H9 (cell line): ENCODE results near the gene TRAFD1. TPM values are rescaled to one million over a fixed set of nuclear protein-coding genes. Genes with fewer than 3 reads are reported as not detected.

Experiments used
- DNase-seq: peaks from one replicate; pipeline ENCODE4 v3.0.0-alpha.2; 2017
- H2AFZ ChIP-seq: one replicate; pipeline ENCODE4 v1.6.1; 2013; ENCODE audit warnings: mild to moderate bottlenecking, low read length, control low read depth, moderate library complexity
- H2AK5ac ChIP-seq: 2 replicates; pipeline ENCODE4 v1.6.1; 2013; ENCODE audit warnings: low read length, control low read depth, mixed read lengths; ENCODE audit not compliant: insufficient read length
- H2BK120ac ChIP-seq: one replicate; pipeline ENCODE4 v1.6.1; 2013; ENCODE audit warnings: low read depth, mild to moderate bottlenecking, low read length, control low read depth, inconsistent platforms; ENCODE audit not compliant: poor library complexity, severe bottlenecking
- H2BK12ac ChIP-seq: 2 replicates; pipeline ENCODE4 v1.6.1; 2013; ENCODE audit warnings: low read length, control low read depth, mixed read lengths, low read depth; ENCODE audit not compliant: insufficient read length
- H2BK15ac ChIP-seq: 2 replicates; pipeline ENCODE4 v1.6.1; 2013; ENCODE audit warnings: low read depth, low read length, control low read depth
- H2BK20ac ChIP-seq: one replicate; pipeline ENCODE4 v1.6.1; 2013; ENCODE audit warnings: low read depth, mild to moderate bottlenecking, low read length, control low read depth, inconsistent platforms; ENCODE audit not compliant: poor library complexity, severe bottlenecking
- H2BK5ac ChIP-seq: 2 replicates; pipeline ENCODE4 v1.6.1; 2013; ENCODE audit warnings: low read length, control low read depth, mixed read lengths; ENCODE audit not compliant: insufficient read length
- H3K14ac ChIP-seq: 2 replicates; pipeline ENCODE4 v1.6.1; 2013; ENCODE audit warnings: low read length, control low read depth; ENCODE audit not compliant: insufficient read depth
- H3K18ac ChIP-seq: 2 replicates; pipeline ENCODE4 v1.6.1; 2013; ENCODE audit warnings: low read depth, mild to moderate bottlenecking, mixed read lengths, low read length, control low read depth; ENCODE audit not compliant: insufficient read length
- H3K23ac ChIP-seq: 2 replicates; pipeline ENCODE4 v1.6.1; 2013; ENCODE audit warnings: low read length, control low read depth, mixed read lengths, low read depth; ENCODE audit not compliant: insufficient read length
- H3K23me2 ChIP-seq: 2 replicates; pipeline ENCODE4 v1.6.1; 2013; ENCODE audit warnings: low read depth, mild to moderate bottlenecking, mixed read lengths, low read length, control low read depth; ENCODE audit not compliant: insufficient read length, poor library complexity, severe bottlenecking
- H3K27ac ChIP-seq: 2 replicates; pipeline ENCODE4 v1.5.1; 2013; ENCODE audit warnings: low read length, control low read depth, mixed read lengths, low read depth; ENCODE audit not compliant: insufficient read length
- H3K27me3 ChIP-seq: 2 replicates; pipeline ENCODE4 v1.6.1; 2013; ENCODE audit warnings: low read length, control low read depth, inconsistent platforms; ENCODE audit not compliant: insufficient read depth
- H3K4ac ChIP-seq: 2 replicates; pipeline ENCODE4 v1.6.1; 2013; ENCODE audit warnings: low read depth, mild to moderate bottlenecking, control low read depth, inconsistent platforms, low read length, moderate library complexity
- H3K4me1 ChIP-seq: 2 replicates; pipeline ENCODE4 v1.6.1; 2013; ENCODE audit warnings: low read length, control low read depth, inconsistent platforms; ENCODE audit not compliant: insufficient read depth
- H3K4me2 ChIP-seq: 2 replicates; pipeline ENCODE4 v1.6.1; 2013; ENCODE audit warnings: low read length, control low read depth, mixed read lengths; ENCODE audit not compliant: insufficient read length, insufficient read depth
- H3K56ac ChIP-seq: 2 replicates; pipeline ENCODE4 v1.6.1; 2013; ENCODE audit warnings: low read depth, mild to moderate bottlenecking, mixed read lengths, low read length, control low read depth; ENCODE audit not compliant: insufficient read length
- H3K79me1 ChIP-seq: 2 replicates; pipeline ENCODE4 v1.6.1; 2013; ENCODE audit warnings: low read depth, mild to moderate bottlenecking, moderate library complexity, low read length, control low read depth, inconsistent platforms; ENCODE audit not compliant: insufficient read depth, poor library complexity, severe bottlenecking
- H3K79me2 ChIP-seq: 2 replicates; pipeline ENCODE4 v1.6.1; 2013; ENCODE audit warnings: low read length, control low read depth, inconsistent platforms; ENCODE audit not compliant: insufficient read depth
- H3K9ac ChIP-seq: 2 replicates; pipeline ENCODE4 v1.6.1; 2013; ENCODE audit warnings: low read length, control low read depth, mixed read lengths; ENCODE audit not compliant: insufficient read length; ENCODE audit errors: extremely low read depth
- H3K9me3 ChIP-seq: one replicate; pipeline ENCODE4 v1.6.1; 2013; ENCODE audit warnings: low read depth, low read length, inconsistent platforms; ENCODE audit not compliant: control insufficient read depth
- H3T11ph ChIP-seq: one replicate; pipeline ENCODE4 v1.6.1; 2013; ENCODE audit warnings: mild to moderate bottlenecking, low read length, control low read depth, inconsistent platforms
- H4K20me1 ChIP-seq: one replicate; pipeline ENCODE4 v1.6.1; 2013; ENCODE audit not compliant: control insufficient read depth, insufficient read length, insufficient read depth
- H4K5ac ChIP-seq: 2 replicates; pipeline ENCODE4 v1.6.1; 2013; ENCODE audit warnings: low read depth, mild to moderate bottlenecking, mixed read lengths, low read length, control low read depth; ENCODE audit not compliant: insufficient read length
- H4K8ac ChIP-seq: replicated peaks from 2 replicates; pipeline ENCODE4 v1.6.1; 2013; ENCODE audit warnings: low read length, control low read depth, mixed read lengths, low read depth; ENCODE audit not compliant: insufficient read length
- H4K91ac ChIP-seq: 2 replicates; pipeline ENCODE4 v1.6.1; 2013; ENCODE audit warnings: low read depth, mild to moderate bottlenecking, moderate library complexity, mixed read lengths, low read length, control low read depth; ENCODE audit not compliant: insufficient read length
- H3K27ac Mint-ChIP-seq, 3 experiments: 2 replicates in 2 of 3; 3 replicates in 1 of 3; pipeline ENCODE4 v1.8.0; 2020 to 2021; ENCODE audit warnings: mixed read lengths in 3 of 3, mild to moderate bottlenecking in 1 of 3, moderate library complexity in 1 of 3
- H3K27me3 Mint-ChIP-seq: 2 replicates; pipeline ENCODE4 v1.8.0; 2021; ENCODE audit warnings: low read depth, mild to moderate bottlenecking, moderate library complexity, mixed read lengths
- H3K36me3 Mint-ChIP-seq, 3 experiments: 2 replicates in 2 of 3; 3 replicates in 1 of 3; pipeline ENCODE4 v1.8.0; 2020 to 2021; ENCODE audit warnings: low read depth in 3 of 3, mixed read lengths in 3 of 3; ENCODE audit not compliant: insufficient read depth in 1 of 3
- H3K4me1 Mint-ChIP-seq, 2 experiments: 2 replicates each; pipeline ENCODE4 v1.8.0; 2020; ENCODE audit warnings: mixed read lengths in 2 of 2
- H3K4me3 Mint-ChIP-seq, 2 experiments: 2 replicates in 1 of 2; 3 replicates in 1 of 2; pipeline ENCODE4 v1.8.0; 2020 to 2021; ENCODE audit warnings: mild to moderate bottlenecking in 2 of 2, mixed read lengths in 2 of 2, moderate library complexity in 1 of 2
- H3K9me3 Mint-ChIP-seq, 2 experiments: 2 replicates in 1 of 2; 3 replicates in 1 of 2; pipeline ENCODE4 v1.8.0; 2020; ENCODE audit warnings: mild to moderate bottlenecking in 2 of 2, mixed read lengths in 2 of 2, moderate library complexity in 1 of 2
- CTCF ChIP-seq: fragments of 200-600 bp; sonication (generic); conservative IDR thresholded peaks from 3 replicates; pipeline ENCODE4 v1.8.0; 2021; ENCODE audit warnings: antibody characterized with exemption, mild to moderate bottlenecking
- WGBS: extraction: QIAGEN DNeasy Blood & Tissue Kit; methylation state at CpG from one replicate; pipeline ENCODE4 v1.1.7; 2013; ENCODE audit warnings: missing lambda C conversion rate, low lambda C conversion rate, mixed read lengths; ENCODE audit not compliant: insufficient read length; ENCODE audit errors: extremely low coverage; 5-methylcytosine and 5-hydroxymethylcytosine counted together
- total RNA-seq: library from RNA; stranded (reverse); gene quantifications from 2 replicates; pipeline ENCODE4 v1.2.1, GENCODE V29; 2021

Gene TRAFD1
- total RNA-seq, 1 experiment from 2014 or later = 32.0 TPM

GRCh38 chr12:112192475-112192874, 67.1 kb downstream of the TRAFD1 start:
- H2BK120ac ChIP-seq = no peak overlapping the region
- no peak overlapping the region for H2AK5ac ChIP-seq
- no peaks in the 10 kb centered on the region for H3K9me3 ChIP-seq
- no peak for DNase-seq
- no peak overlapping the region for H4K5ac ChIP-seq
- H4K91ac ChIP-seq = no peak overlapping the region
- H3K4me1 Mint-ChIP-seq = peaks cover 0 to 6% of the 10 kb centered on the region in 2 experiments; a peak in 2 of 4 replicates
- peaks cover 2% of the 10 kb centered on the region for H4K20me1 ChIP-seq
- H3K79me2 ChIP-seq = no peaks in the 10 kb centered on the region
- no peaks in the 10 kb centered on the region for H3K9me3 Mint-ChIP-seq
- no peak overlapping the region for H2BK20ac ChIP-seq
- H3K56ac ChIP-seq = no peak overlapping the region
- H3K27me3 ChIP-seq = no peaks in the 10 kb centered on the region
- H3T11ph ChIP-seq = no peak overlapping the region
- no peak overlapping the region for H3K4me3 Mint-ChIP-seq
- H2BK12ac ChIP-seq = no peak overlapping the region
- H2AFZ ChIP-seq = no peak overlapping the region
- H4K8ac ChIP-seq = no peak overlapping the region
- H3K23me2 ChIP-seq = no peaks in the 10 kb centered on the region
- no peak overlapping the region for H2BK15ac ChIP-seq
- no peak overlapping the region for H3K27ac Mint-ChIP-seq
- no peak overlapping the region for H3K4me2 ChIP-seq
- H3K23ac ChIP-seq = no peak overlapping the region
- no peak overlapping the region for H3K18ac ChIP-seq
- H3K36me3 Mint-ChIP-seq = peaks cover 11 to 52% (median 33%) of the 10 kb centered on the region in 3 experiments; a peak in 6 of 7 replicates
- no CpG with 5 or more reads among the region's 13 CpGs for WGBS
- H3K14ac ChIP-seq = no peak overlapping the region
- H3K79me1 ChIP-seq = no peaks in the 10 kb centered on the region
- H3K4ac ChIP-seq = no peak overlapping the region
- TF ChIP-seq CTCF = no peak
- no peak overlapping the region for H3K27ac ChIP-seq
- no peak overlapping the region for H3K9ac ChIP-seq
- no peaks in the 10 kb centered on the region for H3K4me1 ChIP-seq
- no peaks in the 10 kb centered on the region for H3K27me3 Mint-ChIP-seq
- H2BK5ac ChIP-seq = no peak overlapping the region
